Measurements from ENCODE around the gene ACYP1. TPM values are rescaled to one million over a fixed set of nuclear protein-coding genes. Genes with fewer than 3 reads are reported as not detected.

The ACYP1 gene
- total RNA-seq, 3 donors from 2014 or later (not counting 1 experiment from before 2014, with no cell fraction given): 13.3 to 17.4 (median 14.9) TPM

DNA sequence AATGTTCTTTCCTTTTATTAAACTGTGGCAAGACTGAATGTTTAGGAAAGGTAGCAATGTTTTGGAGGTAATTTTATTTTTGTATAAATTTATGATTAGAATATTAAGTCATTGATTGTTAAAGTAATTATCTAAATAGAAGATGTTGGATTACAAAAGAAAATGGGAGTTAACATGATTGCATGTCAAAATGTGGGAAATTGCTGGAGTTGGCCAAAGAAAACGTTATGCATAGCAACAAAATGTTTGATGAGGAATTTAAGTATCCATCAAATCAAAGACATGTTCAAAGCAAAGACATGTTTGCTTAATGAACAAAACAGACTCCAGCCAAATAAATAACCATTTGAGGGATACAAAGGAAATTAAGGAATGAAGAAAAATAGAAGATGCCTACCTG, 9.4 kb downstream of the ACYP1 start:
- H3K27me3 Mint-ChIP-seq (ENCODE audit: low read depth in 2 of 2): no peaks in the 10 kb centered on the region
- no peak overlapping the region for H3K27ac Mint-ChIP-seq
- 100% methylated on average over 1 of the region's 1 CpG for WGBS (ENCODE audit: insufficient coverage)
- ATAC-seq (no peak), DNase-seq (no peak)
- intact Hi-C loops (cut with micrococcal nuclease): no loop called here
- H3K4me1 Mint-ChIP-seq: peaks cover 14 to 23% of the 10 kb centered on the region in 2 donors
- no peaks in the 10 kb centered on the region for H3K9me3 Mint-ChIP-seq
- Histone ChIP-seq H3K27me3 (ENCODE audit: control insufficient read depth, insufficient read depth, low read length) (no peaks in the 10 kb centered on the region), H3K36me3 (ENCODE audit: control insufficient read depth, insufficient read depth, low read length) (no peaks in the 10 kb centered on the region), H3K9me3 (ENCODE audit: control insufficient read depth, insufficient read depth, low read length) (no peaks in the 10 kb centered on the region), H3K4me3 (ENCODE audit: low read length) (no peak overlapping the region), H3K4me1 (ENCODE audit: control insufficient read depth, insufficient read depth, low read length) (peaks cover 8% of the 10 kb centered on the region), H3K27ac (ENCODE audit: low read length) (no peak overlapping the region)
- TF ChIP-seq, protein P1, sequence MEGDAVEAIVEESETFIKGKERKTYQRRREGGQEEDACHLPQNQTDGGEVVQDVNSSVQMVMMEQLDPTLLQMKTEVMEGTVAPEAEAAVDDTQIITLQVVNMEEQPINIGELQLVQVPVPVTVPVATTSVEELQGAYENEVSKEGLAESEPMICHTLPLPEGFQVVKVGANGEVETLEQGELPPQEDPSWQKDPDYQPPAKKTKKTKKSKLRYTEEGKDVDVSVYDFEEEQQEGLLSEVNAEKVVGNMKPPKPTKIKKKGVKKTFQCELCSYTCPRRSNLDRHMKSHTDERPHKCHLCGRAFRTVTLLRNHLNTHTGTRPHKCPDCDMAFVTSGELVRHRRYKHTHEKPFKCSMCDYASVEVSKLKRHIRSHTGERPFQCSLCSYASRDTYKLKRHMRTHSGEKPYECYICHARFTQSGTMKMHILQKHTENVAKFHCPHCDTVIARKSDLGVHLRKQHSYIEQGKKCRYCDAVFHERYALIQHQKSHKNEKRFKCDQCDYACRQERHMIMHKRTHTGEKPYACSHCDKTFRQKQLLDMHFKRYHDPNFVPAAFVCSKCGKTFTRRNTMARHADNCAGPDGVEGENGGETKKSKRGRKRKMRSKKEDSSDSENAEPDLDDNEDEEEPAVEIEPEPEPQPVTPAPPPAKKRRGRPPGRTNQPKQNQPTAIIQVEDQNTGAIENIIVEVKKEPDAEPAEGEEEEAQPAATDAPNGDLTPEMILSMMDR (IDR thresholded peaks at IDR 0.05): no peak
- no peaks in the 10 kb centered on the region for H3K36me3 Mint-ChIP-seq
- no peak overlapping the region for H3K4me3 Mint-ChIP-seq

DNA sequence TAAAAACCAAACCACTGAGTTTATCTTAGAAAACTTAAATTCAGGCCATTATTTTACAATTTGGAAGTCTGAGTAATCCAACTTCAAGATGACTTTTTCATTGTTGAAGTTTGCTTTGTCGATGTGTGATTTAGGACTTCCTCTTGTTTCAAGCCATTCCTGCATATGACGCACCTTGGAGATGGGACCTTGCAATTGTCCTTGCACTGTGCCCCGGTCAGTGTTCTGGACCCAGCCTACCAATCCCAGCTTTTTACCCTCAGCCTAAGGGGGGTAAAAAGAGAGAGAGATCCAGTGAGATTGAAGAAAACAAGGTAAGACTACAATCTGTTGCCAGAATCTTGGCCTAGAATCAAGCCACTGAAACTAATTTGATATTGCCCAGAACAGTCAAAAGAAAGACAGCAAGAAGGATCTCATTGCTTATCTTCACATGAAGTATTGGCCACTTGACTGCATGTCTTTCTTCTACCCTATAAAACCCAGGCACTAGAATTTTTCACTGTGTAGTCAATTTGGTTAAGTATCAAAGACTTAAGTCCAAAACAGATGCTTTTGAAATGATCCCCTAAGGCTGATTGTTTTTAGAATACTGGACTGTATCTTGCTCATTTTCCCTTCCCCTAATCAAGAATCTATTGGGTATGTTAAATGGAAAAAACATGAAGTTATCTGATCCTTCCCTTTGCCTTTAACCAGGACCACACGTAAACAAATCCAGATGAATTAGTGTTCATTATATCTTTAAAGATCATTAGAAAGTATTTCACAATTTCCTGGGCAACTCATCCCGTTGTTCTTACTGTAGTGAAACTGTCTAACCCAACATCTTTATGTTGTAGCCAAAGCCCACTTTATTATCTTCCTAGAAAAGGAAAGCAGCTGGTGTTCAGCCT, 10.2 kb downstream of the ACYP1 start:
- H3K27ac ChIP-seq (ENCODE audit: low read length): no peak overlapping the region
- peaks cover 14 to 30% of the 10 kb centered on the region in 2 donors for H3K4me1 Mint-ChIP-seq
- TF ChIP-seq, protein P1 (IDR thresholded peaks at IDR 0.05): no peak
- H3K36me3 Mint-ChIP-seq: no peaks in the 10 kb centered on the region
- DNase-seq (no peak), ATAC-seq (no peak)
- no peak overlapping the region for H3K4me3 ChIP-seq (ENCODE audit: low read length)
- H3K27ac Mint-ChIP-seq: peak overlapping the region in 1 of 2 donors; percentile 94
- no peaks in the 10 kb centered on the region for H3K9me3 Mint-ChIP-seq
- peak overlapping the region; percentile 46 for H3K4me3 Mint-ChIP-seq
- intact Hi-C loops (cut with micrococcal nuclease): no loop called here
- WGBS (ENCODE audit: insufficient coverage): 75% methylated on average over 3 of the region's 5 CpGs
- H3K36me3 ChIP-seq (ENCODE audit: control insufficient read depth, insufficient read depth, low read length): no peaks in the 10 kb centered on the region
- H3K9me3 ChIP-seq (ENCODE audit: control insufficient read depth, insufficient read depth, low read length): no peaks in the 10 kb centered on the region
- no peaks in the 10 kb centered on the region for H3K27me3 ChIP-seq (ENCODE audit: control insufficient read depth, insufficient read depth, low read length)
- H3K4me1 ChIP-seq (ENCODE audit: control insufficient read depth, insufficient read depth, low read length): peaks cover 8% of the 10 kb centered on the region
- H3K27me3 Mint-ChIP-seq (ENCODE audit: low read depth in 2 of 2): no peaks in the 10 kb centered on the region

DNA sequence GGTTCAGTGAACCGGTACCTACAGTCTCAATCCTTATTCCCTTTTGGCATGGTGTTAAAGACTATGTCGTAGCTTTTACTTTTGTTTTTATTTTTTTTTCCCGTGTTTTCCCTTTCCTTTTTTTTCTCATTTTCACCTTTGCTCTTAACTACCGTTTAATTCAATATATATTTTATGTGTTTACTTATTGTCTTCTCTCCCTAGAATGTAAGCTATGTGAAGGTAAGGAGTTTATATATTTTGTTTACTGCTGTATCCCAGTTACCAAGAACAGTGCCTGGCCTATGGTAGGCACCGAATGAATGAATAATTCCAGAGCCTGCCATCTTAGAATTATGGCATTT, 12.3 kb downstream of the ACYP1 start:
- Histone ChIP-seq H3K4me1 (ENCODE audit: control insufficient read depth, insufficient read depth, low read length) (peaks cover 8% of the 10 kb centered on the region), H3K27me3 (ENCODE audit: control insufficient read depth, insufficient read depth, low read length) (no peaks in the 10 kb centered on the region), H3K36me3 (ENCODE audit: control insufficient read depth, insufficient read depth, low read length) (no peaks in the 10 kb centered on the region), H3K9me3 (ENCODE audit: control insufficient read depth, insufficient read depth, low read length) (no peaks in the 10 kb centered on the region), H3K27ac (ENCODE audit: low read length) (peak overlapping the region; percentile 62), H3K4me3 (ENCODE audit: low read length) (peak overlapping the region; percentile 57)
- DNase-seq (no peak), ATAC-seq (no peak)
- Mint-ChIP-seq H3K36me3 (no peaks in the 10 kb centered on the region), H3K4me3 (peak overlapping the region; percentile 94), H3K4me1 (peaks cover 17 to 33% of the 10 kb centered on the region in 2 donors), H3K9me3 (no peaks in the 10 kb centered on the region), H3K27me3 (ENCODE audit: low read depth in 2 of 2) (no peaks in the 10 kb centered on the region), H3K27ac (peak overlapping the region; percentile 93 to 94)
- 60% methylated on average over 2 of the region's 5 CpGs for WGBS (ENCODE audit: insufficient coverage)
- TF ChIP-seq, protein P1 (IDR thresholded peaks at IDR 0.05): no peak
- intact Hi-C loops (cut with micrococcal nuclease): loop anchor here (1.0 kb wide), 1 partner anchor 12 kb away; no protein-coding TSS in a partner anchor

Data from natural killer cell (primary cell).